Iris pigment epithelial cell (primary cell): ENCODE results near the gene APLP1.

Source experiments
- DNase-seq: peaks from one replicate; pipeline ENCODE4 v3.0.0-alpha.2; 2011; ENCODE audit warnings: low read depth

The APLP1 gene

GRCh38 chr19:35852029-35852780, 16.2 kb upstream of the APLP1 start, which contains the start of gene NPHS1:
NPHS1 (minus strand) TSS chr19:35852504; CDS start chr19:35851837, 667 bp downstream.
- no peak for DNase-seq

- DNase-seq = no peak
Observed at GRCh38 chr19:35853038-35853756, 15.2 kb upstream of the APLP1 start.

- no peak for DNase-seq
Observed at GRCh38 chr19:35856546-35857149, 11.7 kb upstream of the APLP1 start, which contains the start of gene KIRREL2. KIRREL2 (plus strand) TSS chr19:35856911; CDS start chr19:35857120, 209 bp downstream.

- no peak for DNase-seq
Observed at GRCh38 chr19:35858311-35858710, 10.1 kb upstream of the APLP1 start.

GRCh38 chr19:35859414-35859813, 9.0 kb upstream of the APLP1 start:
- DNase-seq = no peak

DNA sequence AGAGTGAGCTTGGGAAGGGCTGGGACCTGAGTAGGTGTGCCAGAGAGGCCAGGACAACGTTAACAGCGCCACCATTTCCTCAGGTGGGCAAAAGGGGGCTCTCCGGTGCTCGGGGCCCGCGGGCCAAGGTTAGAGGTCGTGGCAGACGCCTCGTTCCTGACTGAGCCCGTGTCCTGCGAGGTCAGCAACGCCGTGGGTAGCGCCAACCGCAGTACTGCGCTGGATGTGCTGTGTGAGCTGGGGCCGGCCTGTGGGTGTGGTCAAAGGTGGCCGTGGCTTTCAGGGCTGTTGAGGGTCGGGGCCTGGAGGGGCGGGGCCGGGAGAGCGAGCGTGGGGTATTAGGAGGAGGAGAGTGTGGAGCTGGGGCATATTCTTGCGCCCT, 7.9 kb upstream of the APLP1 start:
- no peak for DNase-seq

GRCh38 chr19:35860818-35861639, 7.3 kb upstream of the APLP1 start:
- DNase-seq = no peak

- DNase-seq = no peak
Observed at GRCh38 chr19:35861640-35862160, 6.7 kb upstream of the APLP1 start.

DNA sequence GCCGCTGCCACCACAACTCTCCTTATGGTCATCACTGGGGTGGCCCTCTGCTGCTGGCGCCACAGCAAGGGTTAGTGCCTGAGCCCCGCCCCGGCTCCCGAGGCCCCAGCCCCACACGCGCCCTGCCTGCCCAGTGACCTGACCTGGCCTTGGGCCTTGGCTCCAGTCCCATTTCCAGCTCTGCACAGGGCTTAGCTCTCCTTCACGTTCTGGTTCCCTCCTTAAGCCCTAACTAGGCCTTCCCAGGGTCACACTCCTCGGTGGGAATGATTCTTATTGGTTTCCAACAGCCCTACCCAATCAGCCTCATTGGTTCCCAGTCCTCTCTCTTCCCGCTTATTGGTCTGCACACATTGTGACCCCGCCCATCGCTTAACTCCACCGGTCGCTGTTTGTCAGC, 5.8 kb upstream of the APLP1 start:
- no peak for DNase-seq

DNA sequence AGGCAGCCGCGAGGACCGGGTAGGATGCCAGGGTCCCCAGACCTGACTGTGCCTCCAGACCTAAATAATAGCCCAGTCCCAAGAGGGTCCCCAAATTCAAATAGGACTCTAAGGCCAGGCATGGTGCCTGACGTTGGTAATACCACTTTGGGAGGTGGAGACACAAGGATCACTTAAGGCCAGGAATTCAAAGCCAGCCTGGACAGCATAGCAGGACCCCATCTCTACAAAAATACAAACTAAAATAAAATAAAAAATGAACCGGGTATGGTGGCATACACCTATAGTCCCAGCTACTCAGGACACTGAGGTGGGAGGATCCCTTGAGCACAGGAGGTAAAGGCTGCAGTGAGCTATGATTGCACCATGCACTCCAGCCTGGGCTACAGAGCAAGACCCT, 5.4 kb upstream of the APLP1 start:
- DNase-seq = no peak

DNA sequence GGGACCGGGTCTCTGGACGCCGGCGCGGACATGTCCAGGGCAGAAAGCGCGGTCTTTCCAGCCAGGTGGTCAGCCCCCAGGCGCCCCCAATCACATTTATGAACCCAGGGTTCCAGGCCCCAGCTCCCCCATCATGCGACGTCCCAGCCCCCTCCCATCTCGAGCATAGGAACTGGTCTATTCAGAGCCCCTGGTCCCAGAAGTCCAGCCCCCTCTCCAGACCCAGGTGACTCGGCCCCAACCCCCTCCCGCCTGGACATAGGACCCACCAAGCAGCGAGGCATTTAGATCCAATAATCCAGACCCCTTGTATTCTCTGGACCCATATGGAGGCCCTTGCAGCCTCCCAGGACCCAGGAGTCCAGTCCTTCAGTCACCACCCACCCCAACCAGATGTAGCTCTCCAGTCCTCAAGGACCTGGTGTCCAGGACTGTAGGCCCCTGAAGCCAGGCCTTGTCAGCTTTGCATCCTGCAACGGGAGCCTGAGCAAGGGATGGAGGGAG, 501 bp downstream of the APLP1 start:
- DNase-seq = no peak

DNA sequence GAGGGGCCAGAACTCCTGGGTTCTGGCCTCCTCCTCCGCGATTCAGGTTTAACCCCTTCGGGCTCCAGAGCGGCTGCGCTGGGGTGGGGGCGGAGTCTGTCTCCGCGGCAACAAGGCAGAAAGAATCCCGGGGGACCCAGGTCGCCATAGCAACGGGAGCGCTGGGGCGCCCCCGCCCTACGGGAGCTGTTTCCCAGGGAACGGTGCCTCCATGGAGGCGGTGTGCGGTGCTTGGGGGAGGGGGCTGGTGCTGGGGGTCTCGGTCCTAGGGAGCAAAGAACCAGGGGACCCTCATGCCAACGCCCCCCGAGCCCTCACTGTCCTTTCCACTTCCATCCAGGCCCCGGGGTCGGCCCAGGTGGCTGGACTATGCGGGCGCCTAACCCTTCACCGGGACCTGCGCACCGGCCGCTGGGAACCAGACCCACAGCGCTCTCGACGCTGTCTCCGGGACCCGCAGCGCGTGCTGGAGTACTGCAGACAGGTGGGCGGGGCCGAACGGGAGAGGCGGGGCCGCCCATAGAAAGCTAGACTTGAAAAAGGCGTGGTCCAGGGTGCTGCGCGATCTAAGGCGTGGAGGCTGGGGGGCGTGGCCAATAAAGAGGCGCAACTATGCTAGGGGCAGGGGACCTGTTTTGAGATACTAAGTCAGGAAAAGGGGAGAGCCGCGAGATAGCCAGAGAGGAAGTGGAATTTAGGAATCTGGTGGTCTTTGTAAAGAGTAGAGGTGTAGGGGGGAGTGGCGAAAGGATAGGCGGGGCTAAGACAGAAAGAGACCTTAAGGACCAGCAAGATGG, 1.2 kb downstream of the APLP1 start:
- peak; percentile 90 for DNase-seq

GRCh38 chr19:35870124-35870736, 1.9 kb downstream of the APLP1 start:
- peak; percentile 11 for DNase-seq

DNA sequence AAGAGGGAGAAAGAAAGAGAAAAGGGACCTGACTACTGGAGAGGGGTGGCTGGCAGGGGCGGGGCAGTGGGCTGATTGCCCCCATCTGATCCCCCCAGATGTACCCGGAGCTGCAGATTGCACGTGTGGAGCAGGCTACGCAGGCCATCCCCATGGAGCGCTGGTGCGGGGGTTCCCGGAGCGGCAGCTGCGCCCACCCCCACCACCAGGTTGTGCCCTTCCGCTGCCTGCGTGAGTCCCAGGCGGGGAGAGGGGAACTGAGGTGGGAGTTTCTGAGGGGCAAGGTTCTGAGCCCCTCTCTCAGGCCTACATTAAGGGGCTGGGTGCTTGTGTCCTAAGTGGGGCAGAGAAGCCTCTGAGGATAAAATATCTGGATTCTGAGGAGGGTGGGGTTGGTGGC, 2.4 kb downstream of the APLP1 start:
- no peak for DNase-seq

DNA sequence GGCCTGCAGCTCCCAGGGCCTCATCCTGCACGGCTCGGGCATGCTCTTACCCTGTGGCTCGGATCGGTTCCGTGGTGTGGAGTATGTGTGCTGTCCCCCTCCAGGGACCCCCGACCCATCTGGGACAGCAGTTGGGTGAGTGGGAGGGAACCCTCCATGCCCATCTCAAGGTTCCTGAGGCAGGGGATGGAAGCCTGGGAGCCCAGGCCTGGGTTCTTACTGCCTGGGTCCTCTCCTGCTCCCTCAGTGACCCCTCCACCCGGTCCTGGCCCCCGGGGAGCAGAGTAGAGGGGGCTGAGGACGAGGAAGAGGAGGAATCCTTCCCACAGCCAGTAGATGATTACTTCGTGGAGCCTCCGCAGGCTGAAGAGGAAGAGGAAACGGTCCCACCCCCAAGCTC, 3.2 kb downstream of the APLP1 start:
- no peak for DNase-seq

DNA sequence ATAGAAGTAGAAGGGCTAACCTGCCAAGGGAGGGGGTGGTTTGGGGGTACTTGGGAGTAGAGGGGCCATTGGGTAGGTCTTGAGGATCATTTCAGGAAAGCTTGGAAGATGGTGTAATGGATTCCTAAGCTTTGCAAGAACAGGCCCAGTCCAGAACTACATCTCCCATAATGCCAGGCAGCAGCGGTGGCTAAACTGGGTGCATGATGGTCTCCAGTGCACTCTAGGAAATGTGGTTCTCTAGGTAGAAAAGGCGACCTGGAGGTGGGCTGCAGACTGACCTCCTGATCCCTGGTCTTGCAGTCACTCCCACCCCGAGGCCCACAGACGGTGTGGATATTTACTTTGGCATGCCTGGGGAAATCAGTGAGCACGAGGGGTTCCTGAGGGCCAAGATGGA, 3.8 kb downstream of the APLP1 start:
- DNase-seq = no peak

GRCh38 chr19:35874392-35874930, 6.1 kb downstream of the APLP1 start:
- no peak for DNase-seq

GRCh38 chr19:35879068-35879467, 10.7 kb downstream of the APLP1 start:
- DNase-seq = no peak

DNA sequence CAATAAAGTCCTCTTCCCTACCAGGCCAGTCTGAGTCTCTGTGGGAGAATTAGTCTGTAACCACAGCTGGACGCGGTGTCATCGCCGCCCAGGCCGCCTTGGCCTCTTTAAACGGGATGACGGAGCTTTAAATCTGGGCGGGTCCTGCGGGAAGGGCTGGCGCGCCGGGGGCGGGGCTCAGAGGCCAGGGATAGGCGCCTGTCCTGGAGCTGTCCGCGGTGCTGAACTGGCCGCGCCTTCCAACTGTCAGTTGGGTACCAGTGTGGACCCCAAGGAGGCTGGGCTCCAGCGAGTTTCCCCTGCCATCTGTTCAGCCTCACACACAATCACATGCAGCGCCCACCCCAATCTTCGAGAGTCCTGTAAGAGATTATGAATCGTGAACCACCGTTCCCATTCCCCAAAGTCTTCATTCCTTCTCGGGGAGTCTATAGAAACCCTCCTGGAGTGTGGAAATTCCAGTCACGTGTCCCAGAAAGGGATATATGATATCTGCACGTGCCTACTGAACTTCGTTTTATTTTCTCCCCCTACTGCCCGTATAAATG, 11.5 kb downstream of the APLP1 start:
- DNase-seq = peak; percentile 87
